Naive thymus-derived CD8-positive, alpha-beta T cell (primary cell): ENCODE results near the gene ERCC8. TPM values are rescaled to one million over a fixed set of nuclear protein-coding genes. Genes with fewer than 3 reads are reported as not detected.

Experiments used
- ATAC-seq, 2 donors: fragments of 150-1000 bp; cut with Tn5 transposase in 1 of 2; sonication (Bioruptor Pico), chemical (Tn5 transposase) in 1 of 2; 1 replicate in 1 of 2; 2 replicates in 1 of 2; pipeline ENCODE4 v1.10.0; 2021; ENCODE audit warnings: mild to moderate bottlenecking in 2 of 2, moderate library complexity in 2 of 2
- POLR2A ChIA-PET: fragments of 350-600 bp; sonication (Branson Sonifier 250); formaldehyde crosslinking; loops from one replicate; lab custom pipeline; 2021; ENCODE audit warnings: antibody characterized with exemption; lab: Charles Lee
- DNase-seq, 10 donors: peaks; one replicate each; pipeline versions ENCODE4 v3.0.0 to v3.0.0-alpha.2; 2020 to 2022
- H3K27ac Mint-ChIP-seq, 10 donors: one replicate each; pipeline ENCODE4 v1.8.0; 2020 to 2022; ENCODE audit warnings: mild to moderate bottlenecking in 10 of 10, mixed read lengths in 10 of 10, moderate library complexity in 4 of 10, inconsistent platforms in 1 of 10
- H3K27me3 Mint-ChIP-seq, 5 donors: one replicate each; pipeline ENCODE4 v1.8.0; 2021 to 2022; ENCODE audit warnings: mixed read lengths in 5 of 5
- H3K36me3 Mint-ChIP-seq, 3 donors: one replicate each; pipeline ENCODE4 v1.8.0; 2020 to 2022; ENCODE audit warnings: mixed read lengths in 3 of 3, mild to moderate bottlenecking in 2 of 3, inconsistent platforms in 1 of 3
- H3K4me1 Mint-ChIP-seq, 4 donors: one replicate each; pipeline ENCODE4 v1.8.0; 2021 to 2022; ENCODE audit warnings: mixed read lengths in 4 of 4
- H3K4me3 Mint-ChIP-seq, 10 donors: one replicate each; pipeline ENCODE4 v1.8.0; 2020 to 2022; ENCODE audit warnings: mild to moderate bottlenecking in 10 of 10, mixed read lengths in 10 of 10, moderate library complexity in 6 of 10, inconsistent platforms in 1 of 10
- H3K9me3 Mint-ChIP-seq, 9 donors: one replicate each; pipeline ENCODE4 v1.8.0; 2020 to 2022; ENCODE audit warnings: mixed read lengths in 9 of 9, mild to moderate bottlenecking in 3 of 9, inconsistent platforms in 1 of 9, moderate library complexity in 1 of 9
- polyA plus RNA-seq, 3 donors: library from polyadenylated mRNA; unstranded; fragments of 300-500 nt; fragmentation: Illumina TruSeq; gene quantifications; one replicate each; pipeline ENCODE4 v1.2.3, GENCODE V29; 2021
- total RNA-seq, 8 experiments: library from RNA in 2 of 8; stranded (reverse) in 2 of 8; gene quantifications; one replicate each; pipeline ENCODE4 v1.2.3 and lab custom pipeline; 2021 to 2026

The ERCC8 gene
- total and polyA plus RNA-seq, 5 experiments from 2014 or later = 7.6 to 16.6 (median 12.7) TPM

DNA sequence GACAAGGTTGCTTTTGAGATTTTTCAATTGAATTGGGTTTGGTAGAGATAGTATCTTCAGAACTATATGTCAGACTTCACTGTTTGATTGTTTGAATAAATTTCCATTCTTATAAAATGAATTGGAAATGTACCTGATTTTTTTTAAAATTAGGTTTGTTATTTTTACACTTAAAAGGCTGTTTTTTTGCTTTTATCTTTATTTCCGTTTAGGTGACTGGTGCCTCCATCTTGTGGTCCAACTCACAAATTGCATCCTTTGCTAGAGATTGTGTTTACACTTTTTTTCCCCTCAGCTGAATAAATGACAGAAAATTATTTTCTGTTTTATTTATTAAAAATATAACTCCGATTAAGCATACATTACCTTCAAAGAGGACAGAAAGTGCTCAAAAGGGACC is 15.7 kb upstream of the ERCC8 start:
- POLR2A ChIA-PET = interaction anchor here (1.3 kb wide), 1 partner anchor 371 kb away, joined by 3 read pairs; no protein-coding TSS in a partner anchor
- Mint-ChIP-seq H3K36me3 (peaks cover 0 to 7% (median 0%) of the 10 kb centered on the region in 3 donors), H3K4me1 (peaks cover 6 to 12% (median 9%) of the 10 kb centered on the region in 4 donors), H3K27ac (no peak overlapping the region), H3K9me3 (peaks cover 0 to 3% (median 0%) of the 10 kb centered on the region in 9 donors), H3K4me3 (no peak overlapping the region), H3K27me3 (no peaks in the 10 kb centered on the region)
- ATAC-seq = peak in 1 of 2 donors; percentile 56
- DNase-seq = peak in 4 of 10 donors; percentile 14 to 36 (median 28)

DNA sequence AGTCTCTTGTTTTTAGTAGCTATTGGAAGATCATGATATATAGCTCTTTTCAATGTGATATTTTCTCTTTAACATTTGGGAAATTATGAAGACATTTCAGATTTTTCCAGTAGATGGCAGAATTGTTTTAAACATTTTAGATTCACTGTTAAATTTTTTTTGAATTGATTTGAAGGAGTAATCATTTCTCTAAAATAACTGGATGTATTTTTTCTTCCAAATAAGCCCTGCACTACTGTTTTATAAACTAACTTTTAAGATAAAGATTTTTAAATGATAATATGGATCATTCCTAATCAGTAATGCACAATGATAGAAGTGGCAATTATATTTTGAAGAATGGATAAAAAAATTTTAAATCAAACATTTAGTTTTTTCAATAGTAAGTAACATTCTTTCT is 14.3 kb upstream of the ERCC8 start:
- peaks cover 5 to 12% (median 8%) of the 10 kb centered on the region in 4 donors for H3K4me1 Mint-ChIP-seq
- peaks cover 0 to 8% (median 0%) of the 10 kb centered on the region in 9 donors for H3K9me3 Mint-ChIP-seq
- no peak overlapping the region for H3K4me3 Mint-ChIP-seq
- peaks cover 0 to 7% (median 3%) of the 10 kb centered on the region in 3 donors for H3K36me3 Mint-ChIP-seq
- no peak for ATAC-seq
- no peak overlapping the region for H3K27ac Mint-ChIP-seq
- POLR2A ChIA-PET = interaction anchor here (1.3 kb wide), 1 partner anchor 372 kb away, joined by 3 read pairs; no protein-coding TSS in a partner anchor
- H3K27me3 Mint-ChIP-seq = no peaks in the 10 kb centered on the region
- DNase-seq = peak in 2 of 10 donors; percentile 12 to 15

DNA sequence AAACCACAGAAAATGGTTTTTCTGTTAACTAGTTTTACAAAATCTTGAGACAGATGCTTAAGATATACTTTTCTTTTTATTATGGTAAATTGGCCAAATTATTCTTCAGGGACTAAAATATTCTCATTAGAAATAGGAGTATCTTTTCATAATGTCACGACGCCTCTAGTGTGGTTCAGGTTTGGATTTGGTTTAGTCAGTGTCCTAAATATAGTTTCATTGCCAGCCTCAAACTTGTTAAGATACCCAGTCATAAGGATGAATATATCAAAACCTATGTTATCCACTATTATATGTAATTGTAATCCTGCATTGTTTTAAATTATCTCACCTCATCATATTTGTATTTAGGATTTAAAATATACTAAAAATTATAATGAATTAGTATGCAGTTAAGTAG is 13.8 kb upstream of the ERCC8 start:
- peaks cover 0 to 8% (median 0%) of the 10 kb centered on the region in 9 donors for H3K9me3 Mint-ChIP-seq
- H3K27ac Mint-ChIP-seq = no peak overlapping the region
- H3K27me3 Mint-ChIP-seq = no peaks in the 10 kb centered on the region
- H3K4me3 Mint-ChIP-seq = no peak overlapping the region
- peaks cover 0 to 7% (median 3%) of the 10 kb centered on the region in 3 donors for H3K36me3 Mint-ChIP-seq
- DNase-seq (no peak), ATAC-seq (no peak)
- H3K4me1 Mint-ChIP-seq = peaks cover 4 to 12% (median 7%) of the 10 kb centered on the region in 4 donors
- POLR2A ChIA-PET = no interaction called here

DNA sequence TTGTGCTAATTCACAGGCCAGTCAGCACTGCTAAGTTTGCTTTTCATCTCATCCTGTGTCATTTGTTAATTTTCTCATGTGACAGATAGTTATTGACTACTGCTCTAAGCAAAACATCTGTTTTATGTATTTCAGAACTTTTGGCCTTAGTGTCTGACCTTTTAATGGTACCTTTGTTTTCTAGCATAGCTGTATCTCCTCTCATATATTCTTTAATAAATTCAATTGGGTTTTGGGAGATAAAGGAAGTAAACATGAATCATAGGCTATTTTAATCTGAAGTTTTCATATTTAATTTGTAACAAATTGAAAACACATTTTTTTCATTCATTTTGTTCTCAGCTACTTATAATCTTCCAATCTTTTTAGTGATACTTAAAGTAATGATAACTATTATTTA is 13.2 kb upstream of the ERCC8 start:
- DNase-seq (no peak), ATAC-seq (no peak)
- Mint-ChIP-seq H3K4me3 (no peak overlapping the region), H3K27me3 (no peaks in the 10 kb centered on the region), H3K36me3 (peaks cover 0 to 7% (median 3%) of the 10 kb centered on the region in 3 donors), H3K9me3 (peaks cover 0 to 8% (median 0%) of the 10 kb centered on the region in 9 donors), H3K4me1 (peaks cover 4 to 12% (median 7%) of the 10 kb centered on the region in 4 donors), H3K27ac (no peak overlapping the region)
- POLR2A ChIA-PET = no interaction called here

DNA sequence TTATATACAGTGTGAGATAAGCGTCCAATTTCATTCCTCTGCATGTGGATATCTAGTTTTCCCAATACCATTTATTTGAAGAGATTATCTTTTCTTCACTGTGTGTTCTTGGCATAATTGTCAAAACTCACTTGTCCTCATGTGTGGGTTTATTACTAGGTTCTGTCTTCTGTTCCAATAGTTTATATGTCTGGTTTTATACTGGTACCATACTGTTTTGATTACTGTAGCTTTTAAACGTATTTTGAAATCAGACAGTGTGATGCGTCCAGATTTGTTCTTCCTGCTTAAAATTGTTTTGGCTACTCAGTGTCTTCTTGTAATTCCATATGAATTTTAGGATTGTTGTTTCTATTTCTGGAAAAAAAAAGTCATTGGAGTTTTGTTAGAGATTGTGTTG is 10.4 kb upstream of the ERCC8 start:
- peaks cover 6 to 13% (median 13%) of the 10 kb centered on the region in 4 donors for H3K4me1 Mint-ChIP-seq
- no peak for ATAC-seq
- peak overlapping the region in 1 of 10 donors; percentile 50 for H3K27ac Mint-ChIP-seq
- no peak for DNase-seq
- H3K36me3 Mint-ChIP-seq = peaks cover 2 to 7% (median 3%) of the 10 kb centered on the region in 3 donors
- POLR2A ChIA-PET = no interaction called here
- H3K4me3 Mint-ChIP-seq = no peak overlapping the region
- no peaks in the 10 kb centered on the region for H3K27me3 Mint-ChIP-seq
- peaks cover 0 to 8% (median 0%) of the 10 kb centered on the region in 9 donors for H3K9me3 Mint-ChIP-seq

DNA sequence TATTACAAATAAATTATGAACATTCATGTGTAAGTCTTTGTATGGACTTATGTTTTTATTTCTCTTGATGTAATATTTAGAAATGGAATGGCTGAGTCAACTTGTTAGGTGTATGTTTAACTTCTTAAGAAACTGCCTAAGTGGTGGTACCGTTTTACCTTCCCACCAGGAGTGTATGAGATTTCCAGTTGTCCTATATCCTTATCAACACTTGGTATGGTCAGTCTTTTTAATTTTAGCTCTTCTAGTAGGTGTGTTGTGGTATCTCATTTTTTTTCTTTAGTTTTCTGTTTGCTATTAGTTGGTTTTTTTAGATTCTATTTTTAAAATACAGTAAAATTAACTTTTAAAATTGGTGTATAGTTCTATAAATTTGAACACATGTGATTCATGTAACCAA is 3.9 kb upstream of the ERCC8 start:
- no peaks in the 10 kb centered on the region for H3K9me3 Mint-ChIP-seq
- H3K4me1 Mint-ChIP-seq = peaks cover 10 to 41% (median 33%) of the 10 kb centered on the region in 4 donors
- no peaks in the 10 kb centered on the region for H3K27me3 Mint-ChIP-seq
- H3K4me3 Mint-ChIP-seq = no peak overlapping the region
- H3K36me3 Mint-ChIP-seq = peaks cover 0 to 2% (median 1%) of the 10 kb centered on the region in 3 donors
- DNase-seq = no peak
- ATAC-seq = no peak
- POLR2A ChIA-PET = no interaction called here
- H3K27ac Mint-ChIP-seq = no peak overlapping the region

DNA sequence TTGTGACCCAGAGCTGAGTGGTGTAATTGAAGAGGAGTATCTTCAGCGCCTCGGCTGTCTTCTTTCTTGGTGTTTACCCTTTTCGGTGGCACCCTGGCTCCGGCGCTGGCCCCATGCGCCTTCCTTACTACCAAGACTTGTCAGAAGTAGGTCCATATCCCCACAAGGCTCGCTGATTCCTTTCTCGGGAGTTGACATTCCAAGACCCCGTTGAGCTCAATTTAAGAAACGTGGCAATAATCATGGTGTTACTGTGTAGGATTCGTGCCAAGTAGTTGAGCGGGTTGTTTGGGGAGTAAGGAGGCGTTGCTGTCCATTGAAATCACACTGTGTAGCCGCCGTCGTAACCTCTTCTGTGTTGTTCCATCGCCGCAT is 930 bp upstream of the ERCC8 start:
- peak in 4 of 10 donors; percentile 1 to 8 (median 4) for DNase-seq
- POLR2A ChIA-PET = interaction anchor here (0.6 to 1.5 kb wide), 2 partner anchors 385 to 433 kb away, joined by 5 to 9 read pairs; partner anchors contain the start of gene ZSWIM6

DNA sequence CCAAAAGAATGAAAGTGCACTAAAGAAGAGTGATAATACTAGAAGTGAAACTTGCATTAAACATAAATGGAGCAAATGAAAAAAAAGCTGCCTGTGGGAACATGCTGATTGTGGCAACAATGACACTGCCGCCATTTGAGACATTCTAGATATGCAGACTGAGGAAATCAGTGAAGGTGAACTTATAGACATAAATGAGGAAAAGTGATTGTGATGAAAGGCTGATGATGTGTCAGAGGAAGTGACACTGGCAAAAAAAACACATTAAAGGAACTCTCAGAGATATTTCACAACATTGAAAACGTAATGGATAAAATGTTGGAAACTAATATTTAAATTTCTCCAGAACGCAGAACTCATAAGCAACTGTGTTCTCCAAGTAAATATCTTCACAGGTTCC is 1.2 kb downstream of the ERCC8 start:
- no peaks in the 10 kb centered on the region for H3K27me3 Mint-ChIP-seq
- H3K9me3 Mint-ChIP-seq = no peaks in the 10 kb centered on the region
- H3K4me3 Mint-ChIP-seq = no peak overlapping the region
- H3K27ac Mint-ChIP-seq = peak overlapping the region in 2 of 10 donors; percentile 60 to 68
- ATAC-seq (no peak), DNase-seq (no peak)
- POLR2A ChIA-PET = interaction anchor here (0.9 kb wide), 1 partner anchor 244 kb away, joined by 3 read pairs; the partner anchor contains the start of gene DEPDC1B
- peaks cover 7 to 27% (median 16%) of the 10 kb centered on the region in 4 donors for H3K4me1 Mint-ChIP-seq
- peaks cover 0 to 8% (median 7%) of the 10 kb centered on the region in 3 donors for H3K36me3 Mint-ChIP-seq

More for the DNA sequence above, 930 bp upstream of the ERCC8 start:
- Mint-ChIP-seq H3K4me3 (no peak overlapping the region), H3K27ac (peak overlapping the region in 1 of 10 donors; percentile 82), H3K27me3 (no peaks in the 10 kb centered on the region), H3K36me3 (peaks cover 0 to 1% (median 0%) of the 10 kb centered on the region in 3 donors), H3K4me1 (peaks cover 9 to 43% (median 23%) of the 10 kb centered on the region in 4 donors), H3K9me3 (no peaks in the 10 kb centered on the region)
- ATAC-seq = peak; percentile 18 to 19

DNA sequence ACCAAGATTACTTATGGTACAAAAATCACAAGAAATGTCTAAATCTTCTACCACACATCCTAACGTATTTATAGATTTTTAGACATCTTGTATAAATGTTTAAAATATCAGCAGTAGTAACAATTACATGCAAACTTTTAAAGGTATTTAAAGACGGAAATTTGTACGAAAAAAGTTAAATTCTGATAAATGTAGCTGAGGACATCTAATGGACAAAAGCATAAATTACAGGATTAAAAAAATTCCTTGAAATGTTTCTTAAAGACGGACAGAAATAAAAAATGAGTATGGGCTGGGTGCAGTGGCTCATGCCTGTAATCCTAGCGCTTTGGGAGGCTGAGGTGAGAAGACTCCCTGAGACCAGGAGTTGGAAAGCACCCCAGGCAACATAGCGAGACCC is 15.8 kb downstream of the ERCC8 start:
- peaks cover 0 to 21% (median 4%) of the 10 kb centered on the region in 3 donors for H3K36me3 Mint-ChIP-seq
- POLR2A ChIA-PET = no interaction called here
- ATAC-seq (no peak), DNase-seq (no peak)
- no peak overlapping the region for H3K4me3 Mint-ChIP-seq
- no peaks in the 10 kb centered on the region for H3K27me3 Mint-ChIP-seq
- no peaks in the 10 kb centered on the region for H3K9me3 Mint-ChIP-seq
- no peak overlapping the region for H3K27ac Mint-ChIP-seq
- H3K4me1 Mint-ChIP-seq = no peaks in the 10 kb centered on the region

DNA sequence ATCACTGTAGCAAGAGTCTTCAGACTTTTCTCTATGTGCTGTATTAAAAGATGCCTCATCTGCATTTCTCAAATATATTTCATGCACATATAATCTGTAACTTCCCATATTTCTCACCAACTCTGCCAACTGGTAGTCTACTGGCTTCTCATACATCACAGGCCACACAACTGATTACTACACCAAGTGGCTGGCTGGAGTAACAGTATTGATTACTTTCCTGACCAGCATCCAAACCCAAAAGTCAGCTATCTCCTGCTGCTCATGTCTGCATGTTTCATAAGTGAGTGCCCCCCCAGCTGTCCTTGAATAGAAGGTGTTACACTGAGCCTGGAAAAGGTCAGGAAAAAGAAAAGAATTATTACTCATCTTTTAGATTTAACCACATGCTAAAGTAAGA is 17.4 kb downstream of the ERCC8 start:
- Mint-ChIP-seq H3K9me3 (no peaks in the 10 kb centered on the region), H3K4me1 (no peaks in the 10 kb centered on the region), H3K4me3 (no peak overlapping the region), H3K27me3 (no peaks in the 10 kb centered on the region), H3K36me3 (peaks cover 0 to 30% (median 4%) of the 10 kb centered on the region in 3 donors), H3K27ac (no peak overlapping the region)
- ATAC-seq (no peak), DNase-seq (no peak)
- POLR2A ChIA-PET = no interaction called here

DNA sequence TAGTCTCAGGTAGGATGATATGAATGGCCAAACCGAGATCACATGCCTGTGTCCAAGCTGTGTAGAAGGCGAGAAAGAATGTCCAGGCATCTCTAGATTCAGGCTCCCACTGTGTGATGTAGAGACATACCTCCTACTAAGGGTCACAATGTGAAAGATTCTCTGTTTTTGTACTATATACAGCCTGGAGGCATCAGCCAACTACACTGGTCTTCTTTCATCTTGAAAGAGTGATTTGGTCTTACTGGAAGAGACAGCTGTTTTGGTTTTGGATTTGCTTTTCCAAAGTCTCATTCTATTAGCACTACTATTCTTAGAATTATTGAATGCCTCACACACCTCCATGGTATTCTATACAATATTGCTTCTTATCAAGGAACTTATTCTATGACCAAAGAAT is 26.4 kb downstream of the ERCC8 start:
- DNase-seq = no peak
- Mint-ChIP-seq H3K27me3 (no peaks in the 10 kb centered on the region), H3K27ac (no peak overlapping the region), H3K4me3 (no peak overlapping the region), H3K9me3 (peaks cover 0 to 6% (median 0%) of the 10 kb centered on the region in 9 donors), H3K36me3 (peaks cover 33 to 67% (median 55%) of the 10 kb centered on the region in 3 donors), H3K4me1 (peaks cover 0 to 2% (median 0%) of the 10 kb centered on the region in 4 donors)
- POLR2A ChIA-PET = no interaction called here
- ATAC-seq = no peak

DNA sequence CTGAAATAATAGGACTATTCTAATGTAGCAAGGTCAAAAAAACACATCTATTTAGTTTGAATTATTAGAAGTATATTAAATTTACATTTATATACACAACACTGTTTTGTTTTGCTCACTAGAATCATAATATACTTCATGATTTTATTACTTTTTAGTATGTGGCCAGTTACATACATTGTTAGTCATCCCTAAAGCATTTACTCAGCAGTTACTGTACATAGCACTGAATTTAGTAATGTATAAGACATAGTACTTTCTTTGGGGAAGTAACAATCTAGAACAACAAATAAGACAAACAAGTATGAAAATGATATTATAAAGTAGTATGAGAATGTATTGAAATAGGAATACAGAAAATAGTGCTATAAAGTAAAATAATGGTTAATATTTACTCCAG is 28.2 kb downstream of the ERCC8 start:
- POLR2A ChIA-PET = no interaction called here
- H3K36me3 Mint-ChIP-seq = peaks cover 33 to 66% (median 60%) of the 10 kb centered on the region in 3 donors

DNA sequence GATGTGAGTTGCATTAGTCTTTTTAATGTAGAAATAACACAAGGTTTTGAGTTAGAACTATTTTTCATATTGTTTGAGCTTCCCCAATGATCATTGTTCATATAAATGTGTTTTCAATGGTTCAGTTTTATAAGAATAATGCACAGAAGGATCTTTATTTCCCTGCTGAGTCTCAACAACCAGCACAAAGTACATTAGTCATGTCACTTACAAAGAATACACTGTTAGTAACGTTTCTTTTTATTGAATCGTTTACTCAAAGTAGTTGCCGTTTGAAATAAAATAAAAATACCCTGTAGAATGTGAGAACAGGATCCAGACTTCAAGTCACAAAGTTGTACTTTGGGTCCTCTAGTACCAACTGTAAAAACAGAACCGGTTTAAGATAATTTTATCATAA is 41.5 kb downstream of the ERCC8 start:
- Mint-ChIP-seq H3K9me3 (no peaks in the 10 kb centered on the region), H3K4me1 (peaks cover 0 to 4% (median 0%) of the 10 kb centered on the region in 4 donors), H3K27me3 (no peaks in the 10 kb centered on the region), H3K27ac (no peak overlapping the region), H3K4me3 (no peak overlapping the region), H3K36me3 (peaks cover 8 to 39% (median 18%) of the 10 kb centered on the region in 3 donors)
- DNase-seq = no peak
- ATAC-seq = no peak
- POLR2A ChIA-PET = no interaction called here

More for the DNA sequence above, 28.2 kb downstream of the ERCC8 start:
- Mint-ChIP-seq H3K9me3 (peaks cover 0 to 12% (median 0%) of the 10 kb centered on the region in 9 donors), H3K27ac (no peak overlapping the region), H3K4me1 (peaks cover 0 to 2% (median 0%) of the 10 kb centered on the region in 4 donors), H3K4me3 (no peak overlapping the region), H3K27me3 (no peaks in the 10 kb centered on the region)
- no peak for DNase-seq
- ATAC-seq = no peak
